ENCODE results near the gene TLCD3B.
A peak's percentile ranks its signal among the peaks of the same experiment; 100 is the strongest.

TLCD3B gene

DNA sequence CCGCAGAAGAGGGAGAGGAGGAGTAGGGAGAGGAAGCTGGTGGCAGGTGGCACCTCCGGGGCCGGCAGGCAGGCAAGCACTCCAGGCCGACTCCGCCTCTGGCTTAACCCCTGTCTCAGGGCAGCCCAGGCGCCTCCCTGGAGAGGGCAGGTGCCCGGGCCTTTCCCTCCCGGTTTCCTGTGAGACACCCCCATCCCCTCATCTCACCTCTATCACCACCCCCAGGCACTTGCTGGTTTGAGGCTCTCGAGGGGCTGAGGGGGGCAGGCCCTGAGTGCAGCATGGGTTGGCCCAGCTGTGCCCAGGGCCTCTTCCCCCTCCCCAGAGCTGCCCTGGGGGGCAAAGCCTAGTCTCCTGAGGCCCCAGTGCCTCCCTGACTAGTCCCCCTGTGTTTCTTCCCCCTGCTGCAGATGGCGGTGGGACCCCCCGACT is 26.2 kb downstream of the TLCD3B start:
- DNase-seq (ENCODE audit: low spot score) = no peak

DNA sequence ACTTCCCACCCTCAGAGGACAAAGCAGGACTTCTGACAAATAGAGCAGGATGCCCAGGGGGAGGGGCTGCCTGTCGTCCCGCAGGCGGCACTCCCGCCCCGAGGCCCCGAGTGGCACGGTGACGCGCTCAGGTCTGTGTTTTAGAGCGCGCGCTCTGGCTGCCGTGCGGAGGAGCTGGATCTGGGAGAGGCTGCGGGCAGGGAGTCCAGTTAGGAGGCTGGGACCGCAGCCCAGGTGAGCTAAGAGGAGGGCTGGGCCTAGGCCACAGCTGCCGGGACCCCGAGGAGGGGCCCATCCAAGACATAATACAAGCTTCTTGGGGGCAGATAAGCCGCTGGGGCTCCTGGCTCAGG is 26.7 kb downstream of the TLCD3B start:
- no peak for DNase-seq (ENCODE audit: low spot score)

- no peak for DNase-seq (ENCODE audit: low spot score)
Observed at GRCh38 chr16:30003670-30004423, 27.2 kb downstream of the TLCD3B start.

DNA sequence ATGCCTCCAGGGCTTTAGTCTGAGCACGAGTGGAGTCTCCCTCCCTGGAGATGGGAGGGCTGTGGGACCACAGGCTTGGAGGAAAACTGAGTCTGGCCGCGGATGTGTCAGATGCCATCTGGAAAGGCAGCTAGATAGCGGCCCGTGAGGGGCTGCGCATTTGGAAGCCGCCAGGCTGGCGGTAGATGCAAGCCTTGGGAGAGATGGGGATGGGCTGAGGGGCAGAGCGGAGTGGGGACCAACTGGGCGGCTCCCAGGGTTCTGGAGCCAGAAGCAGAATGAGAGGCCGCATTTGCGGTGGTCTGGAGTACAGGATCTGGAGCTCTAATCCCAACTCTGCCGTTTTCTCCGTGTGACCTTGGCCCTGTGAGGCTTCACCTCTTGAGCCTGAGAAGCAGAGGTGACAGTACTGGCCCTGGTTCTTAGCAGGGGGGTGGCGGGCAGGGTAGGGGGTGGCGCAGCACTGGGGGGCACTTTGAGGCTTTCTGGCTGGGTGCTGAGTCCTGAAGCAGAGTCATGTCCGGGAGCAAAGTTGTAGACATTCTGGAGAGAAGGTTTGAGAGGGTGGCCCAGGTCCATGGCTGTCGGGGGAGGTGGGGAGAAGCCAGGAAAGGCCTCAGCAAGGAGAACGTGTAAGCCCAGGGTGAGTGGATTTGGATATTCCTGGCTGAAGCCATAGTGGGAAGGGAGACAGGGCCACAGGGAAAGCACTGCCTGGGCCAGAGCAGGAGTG is 28.3 kb downstream of the TLCD3B start:
- no peak for DNase-seq (ENCODE audit: low spot score)

DNA sequence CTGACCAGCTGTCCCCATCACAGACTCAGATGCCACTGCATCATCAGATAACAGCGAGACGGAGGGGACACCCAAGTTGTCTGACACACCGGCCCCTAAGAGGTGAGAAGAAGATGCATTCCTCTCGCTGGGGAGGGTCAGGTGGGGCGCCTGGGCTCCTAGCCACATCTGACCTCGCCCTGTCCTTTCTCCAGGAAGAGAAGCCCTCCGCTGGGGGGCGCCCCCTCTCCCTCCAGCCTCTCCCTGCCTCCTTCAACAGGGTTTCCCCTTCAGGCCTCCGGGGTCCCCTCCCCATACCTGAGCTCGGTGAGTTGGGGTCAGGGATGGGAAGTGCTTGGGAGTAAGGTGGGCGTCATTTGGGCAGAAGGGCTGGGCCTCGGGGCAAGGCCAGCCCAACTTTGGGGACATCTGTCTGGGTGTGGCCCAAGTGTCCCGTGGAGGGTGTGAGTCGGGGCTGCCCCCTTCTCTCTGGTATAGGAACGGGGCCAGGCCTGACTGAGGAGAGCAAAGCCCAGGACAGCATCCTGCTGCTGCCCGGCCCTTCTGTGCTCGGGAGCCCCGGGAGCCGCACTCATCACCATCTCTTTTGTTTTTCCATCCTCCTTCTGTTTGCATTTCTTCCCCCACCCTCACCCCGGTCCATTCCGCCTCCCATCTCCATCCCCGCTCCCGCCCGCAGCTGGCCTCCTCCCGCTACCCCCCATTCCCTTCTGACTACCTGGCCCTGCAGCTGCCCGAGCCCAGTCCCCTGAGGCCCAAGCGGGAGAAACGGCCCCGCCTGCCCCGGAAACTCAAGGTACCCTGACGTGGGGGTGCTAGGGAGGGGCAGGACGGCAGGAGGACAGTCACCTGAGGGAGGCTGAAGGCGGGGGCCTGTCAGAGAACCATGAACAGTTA is 30.1 kb downstream of the TLCD3B start:
- DNase-seq (ENCODE audit: low spot score) = no peak

DNA sequence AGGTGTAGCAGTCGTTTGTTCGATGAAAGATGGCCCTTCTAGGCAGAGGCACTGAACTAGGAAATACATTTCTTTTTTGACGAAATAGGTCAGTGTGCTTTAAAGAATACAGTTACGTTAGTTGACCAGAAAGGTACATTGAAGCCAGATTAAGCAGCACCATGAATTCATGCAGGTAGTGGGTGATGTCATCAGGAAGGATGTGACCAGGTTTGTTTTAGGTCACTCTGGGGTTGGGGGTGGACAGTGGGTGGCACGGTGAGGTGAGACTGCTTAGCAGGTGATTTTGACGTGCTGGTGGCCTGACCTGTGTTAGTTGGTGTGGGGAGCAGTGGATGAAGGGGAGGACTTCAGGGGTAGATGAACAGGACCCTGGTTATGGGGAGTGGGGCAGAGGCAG is 31.5 kb downstream of the TLCD3B start:
- DNase-seq (ENCODE audit: low spot score) = no peak

DNA sequence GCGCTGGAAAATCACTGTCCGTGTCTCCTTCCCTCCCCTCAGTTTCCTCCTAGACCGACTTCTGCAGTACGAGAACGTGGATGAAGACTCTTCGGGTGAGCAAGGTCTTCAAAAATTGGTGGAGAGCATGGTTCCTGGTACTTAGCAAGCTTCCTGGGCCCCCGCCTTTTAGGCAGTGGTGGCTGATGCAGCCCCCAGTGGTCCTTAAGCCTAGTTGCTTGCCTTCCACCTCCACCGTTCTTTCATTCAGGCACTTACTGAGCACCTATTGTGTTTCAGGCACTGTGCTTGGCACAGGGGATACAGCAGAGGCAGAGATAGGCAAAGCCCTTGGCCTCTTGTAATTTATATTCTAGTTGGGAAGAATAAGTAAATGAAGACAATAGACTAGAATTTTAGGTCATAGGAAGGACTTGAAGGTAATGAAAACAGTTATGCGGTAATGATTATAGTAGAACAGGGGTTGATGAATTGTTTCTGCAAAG is 34.3 kb downstream of the TLCD3B start:
- no peak for DNase-seq (ENCODE audit: low spot score)

DNA sequence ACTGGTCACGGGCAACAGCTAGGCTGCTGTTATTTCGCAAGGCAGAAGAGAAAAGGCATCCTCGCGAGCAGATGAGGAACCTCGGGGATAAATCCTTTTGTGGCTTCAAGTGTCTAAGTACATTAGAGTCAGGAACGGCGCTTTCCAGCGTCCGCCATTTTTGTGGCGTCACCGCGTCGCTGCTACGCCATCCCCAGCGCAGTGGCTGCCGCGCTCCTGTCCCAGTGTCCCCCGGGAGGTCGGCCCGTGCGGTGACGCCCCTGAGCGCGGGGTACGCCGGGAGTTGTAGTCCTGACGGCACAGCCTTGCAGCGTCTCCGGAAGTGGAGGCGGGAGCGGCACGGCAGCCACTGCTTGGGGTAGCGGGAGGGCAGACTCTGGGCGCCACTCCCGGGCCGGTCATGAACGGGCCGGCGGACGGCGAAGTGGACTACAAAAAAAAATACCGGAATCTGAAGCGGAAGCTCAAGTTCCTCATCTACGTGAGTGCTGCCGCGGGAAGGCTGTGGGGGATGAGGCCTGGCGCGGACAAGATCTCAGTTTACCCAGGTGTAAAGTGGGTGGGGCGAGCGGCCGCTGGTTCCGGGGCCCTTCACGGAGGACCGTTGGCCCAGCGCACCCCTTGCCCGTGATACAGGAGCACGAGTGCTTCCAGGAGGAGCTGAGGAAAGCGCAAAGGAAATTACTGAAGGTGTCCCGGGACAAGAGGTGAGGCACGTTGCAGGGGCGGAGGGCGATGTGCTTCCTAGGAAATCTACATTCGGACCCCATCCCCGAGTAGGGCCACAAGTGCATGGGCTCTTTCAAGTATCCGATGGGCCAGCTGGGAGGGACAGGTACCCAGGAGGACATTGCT is 34.9 kb downstream of the TLCD3B start, which contains the start of gene INO80E:
Gene INO80E (plus strand): TSS at position 331 of the 855 bp plus-strand sequence. CDS start 70 bp downstream, at position 401.
- peak; percentile 93 for DNase-seq (ENCODE audit: low spot score)

GRCh38 chr16:29995324-29995910 is 35.7 kb downstream of the TLCD3B start, which contains the start of gene HIRIP3:
HIRIP3 (minus strand) TSS chr16:29995617; CDS start chr16:29995605, 12 bp downstream.
- peak; percentile 69 for DNase-seq (ENCODE audit: low spot score)

DNA sequence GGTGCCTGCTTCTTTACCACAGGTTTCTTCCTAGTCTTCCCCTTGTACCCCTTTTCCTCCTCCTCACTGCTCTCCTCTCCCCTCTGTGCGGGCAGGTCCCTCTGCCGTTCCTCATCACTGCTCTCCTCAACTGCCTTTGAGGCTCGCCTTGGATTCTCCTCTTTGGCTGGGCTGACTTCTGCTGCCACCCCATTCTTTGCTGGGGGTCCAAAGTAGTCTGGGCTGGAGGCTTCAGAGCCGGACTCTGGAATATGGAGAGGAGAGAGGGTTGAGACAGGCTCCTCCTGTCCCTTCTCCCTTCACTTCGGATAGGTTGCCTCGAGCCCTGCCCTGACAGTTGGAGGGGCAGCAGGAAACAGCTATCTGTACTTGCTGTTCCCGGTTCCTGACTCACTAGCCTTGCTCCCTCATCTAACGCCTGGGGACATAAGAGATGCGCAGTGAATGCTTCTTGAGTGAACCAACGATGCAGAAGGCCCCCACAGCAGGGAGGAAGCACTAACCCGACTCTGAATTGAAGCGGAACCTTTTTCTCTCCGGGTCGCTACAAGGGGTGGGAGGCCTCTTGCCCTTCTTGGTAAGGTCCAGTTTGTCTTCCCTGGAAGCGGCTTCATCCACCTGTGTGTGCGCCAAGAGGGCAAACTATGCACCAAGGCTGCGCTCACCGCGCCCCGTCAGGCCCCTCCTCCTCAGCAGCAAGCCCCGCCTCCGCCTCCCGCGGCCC is 36.3 kb downstream of the TLCD3B start:
- DNase-seq (ENCODE audit: low spot score) = peak; percentile 42

DNA sequence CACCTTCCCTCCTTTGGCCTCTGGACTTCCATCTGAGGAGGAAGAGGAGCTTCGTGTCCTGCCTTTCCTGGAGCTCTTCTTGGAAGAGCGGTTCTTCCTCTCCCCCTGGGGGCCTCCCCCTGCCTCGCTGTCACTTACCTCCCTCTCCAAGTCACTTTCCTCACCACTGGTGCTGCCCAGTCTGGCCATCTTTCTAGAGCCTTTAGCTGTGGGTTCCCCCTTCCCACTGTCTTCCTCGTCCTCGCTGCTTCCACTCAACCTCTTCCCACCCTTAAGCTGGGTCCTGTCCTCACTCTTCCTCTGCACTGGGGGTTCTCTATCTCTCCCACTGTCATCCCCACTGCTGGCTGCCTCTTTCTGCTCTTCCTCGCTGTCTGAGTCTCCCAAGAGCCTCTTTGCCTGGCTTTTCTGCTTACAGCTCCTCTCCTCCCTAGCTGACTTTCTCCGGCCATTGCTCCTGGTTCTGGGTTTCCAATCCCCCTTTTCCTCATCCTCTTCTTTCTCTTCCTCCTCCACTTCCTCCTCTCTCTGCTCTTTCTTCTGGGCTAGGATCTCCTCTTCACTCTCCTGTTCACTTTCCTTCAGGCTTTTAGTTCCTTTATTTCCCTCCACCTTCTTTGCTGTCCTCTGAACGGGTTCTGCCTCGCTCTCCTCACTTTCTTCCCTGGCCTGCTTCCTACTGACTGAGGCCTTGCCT is 37.0 kb downstream of the TLCD3B start:
- DNase-seq (ENCODE audit: low spot score) = no peak

- DNase-seq (ENCODE audit: low spot score) = no peak
Observed at GRCh38 chr16:29993191-29993902, 37.7 kb downstream of the TLCD3B start.

DNA sequence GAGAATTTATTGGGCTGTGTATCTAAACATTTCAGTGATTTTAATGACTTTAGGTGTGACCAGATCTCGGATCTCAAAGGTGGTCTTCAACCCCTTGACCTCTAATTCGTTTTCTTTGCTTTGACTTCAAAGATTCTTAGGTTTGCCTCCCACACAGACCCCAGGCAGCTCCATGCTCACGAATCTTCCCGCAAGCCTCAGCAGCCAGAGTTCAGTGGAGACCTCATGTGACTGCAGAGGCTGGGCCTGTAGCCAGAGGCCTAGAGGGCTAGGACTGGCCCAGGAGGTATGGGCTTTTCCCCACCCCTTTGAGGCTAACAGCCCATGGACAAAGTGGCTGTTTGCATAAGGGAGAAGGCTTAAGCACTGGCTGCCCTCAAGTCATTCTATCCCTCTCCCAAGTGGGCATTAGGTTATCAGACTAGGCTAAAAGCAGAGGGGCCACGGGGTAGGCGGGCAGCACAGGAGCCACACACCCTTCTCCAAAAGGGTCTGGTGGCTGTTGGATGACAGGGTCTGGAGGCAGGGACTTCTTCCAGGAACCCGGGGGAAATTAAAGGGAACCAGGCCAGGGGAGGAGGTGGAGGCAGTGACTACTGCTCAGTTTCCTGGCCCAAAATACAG is 38.6 kb downstream of the TLCD3B start:
- no peak for DNase-seq (ENCODE audit: low spot score)

DNA sequence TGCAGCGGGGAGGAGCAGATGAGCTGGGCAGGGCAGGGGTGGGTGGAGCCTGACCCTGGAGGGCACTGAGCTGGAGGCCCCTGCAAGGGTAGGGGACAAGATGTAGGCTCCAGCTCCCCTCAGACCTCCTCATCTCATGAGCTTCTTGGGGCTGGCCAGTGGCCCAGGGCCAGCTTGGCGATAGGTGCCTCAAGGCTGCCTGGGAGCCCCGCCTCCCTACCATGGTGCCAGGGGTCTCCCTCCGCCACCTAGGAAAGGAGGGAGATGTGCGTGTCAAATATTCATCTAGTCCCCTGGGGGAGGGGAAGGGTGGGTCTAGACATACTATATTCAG is 39.5 kb downstream of the TLCD3B start:
- DNase-seq (ENCODE audit: low spot score) = no peak

DNA sequence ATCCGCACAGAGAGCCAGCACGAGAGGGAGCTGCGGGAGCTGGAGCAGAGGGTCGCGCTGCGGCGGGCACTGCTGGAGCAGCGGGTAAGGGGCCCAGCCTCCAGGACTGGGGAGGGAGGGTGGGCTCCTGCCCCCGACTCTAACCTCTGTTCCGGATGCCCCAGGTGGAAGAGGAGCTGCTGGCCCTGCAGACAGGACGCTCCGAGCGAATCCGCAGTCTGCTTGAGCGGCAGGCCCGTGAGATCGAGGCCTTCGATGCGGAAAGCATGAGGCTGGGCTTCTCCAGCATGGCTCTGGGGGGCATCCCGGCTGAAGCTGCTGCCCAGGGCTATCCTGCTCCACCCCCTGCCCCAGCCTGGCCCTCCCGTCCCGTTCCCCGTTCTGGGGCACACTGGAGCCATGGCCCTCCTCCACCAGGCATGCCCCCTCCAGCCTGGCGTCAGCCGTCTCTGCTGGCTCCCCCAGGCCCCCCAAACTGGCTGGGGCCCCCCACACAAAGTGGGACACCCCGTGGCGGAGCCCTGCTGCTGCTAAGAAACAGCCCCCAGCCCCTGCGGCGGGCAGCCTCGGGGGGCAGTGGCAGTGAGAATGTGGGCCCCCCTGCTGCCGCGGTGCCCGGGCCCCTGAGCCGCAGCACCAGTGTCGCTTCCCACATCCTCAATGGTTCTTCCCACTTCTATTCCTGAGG is 40.0 kb downstream of the TLCD3B start:
- no peak for DNase-seq (ENCODE audit: low spot score)

DNA sequence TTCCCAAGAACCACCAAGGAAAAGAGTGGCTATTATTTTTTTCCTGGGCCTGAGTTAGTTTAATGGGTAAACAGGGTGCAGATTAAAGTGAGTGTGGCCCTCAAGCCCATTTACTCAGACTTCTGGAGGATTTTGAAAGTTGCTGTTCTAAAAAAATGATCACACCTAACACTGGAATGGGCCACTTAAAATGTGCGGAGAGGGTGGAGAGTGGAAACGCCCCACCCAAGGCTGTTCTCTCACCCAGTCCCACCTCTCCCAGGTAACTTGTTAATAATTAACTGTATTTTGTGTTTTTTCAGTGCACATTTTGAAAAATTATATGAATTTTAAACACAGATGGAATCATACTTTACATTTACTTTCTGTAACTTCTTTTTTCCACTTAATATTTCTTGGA is 41.0 kb downstream of the TLCD3B start:
- no peak for DNase-seq (ENCODE audit: low spot score)

DNA sequence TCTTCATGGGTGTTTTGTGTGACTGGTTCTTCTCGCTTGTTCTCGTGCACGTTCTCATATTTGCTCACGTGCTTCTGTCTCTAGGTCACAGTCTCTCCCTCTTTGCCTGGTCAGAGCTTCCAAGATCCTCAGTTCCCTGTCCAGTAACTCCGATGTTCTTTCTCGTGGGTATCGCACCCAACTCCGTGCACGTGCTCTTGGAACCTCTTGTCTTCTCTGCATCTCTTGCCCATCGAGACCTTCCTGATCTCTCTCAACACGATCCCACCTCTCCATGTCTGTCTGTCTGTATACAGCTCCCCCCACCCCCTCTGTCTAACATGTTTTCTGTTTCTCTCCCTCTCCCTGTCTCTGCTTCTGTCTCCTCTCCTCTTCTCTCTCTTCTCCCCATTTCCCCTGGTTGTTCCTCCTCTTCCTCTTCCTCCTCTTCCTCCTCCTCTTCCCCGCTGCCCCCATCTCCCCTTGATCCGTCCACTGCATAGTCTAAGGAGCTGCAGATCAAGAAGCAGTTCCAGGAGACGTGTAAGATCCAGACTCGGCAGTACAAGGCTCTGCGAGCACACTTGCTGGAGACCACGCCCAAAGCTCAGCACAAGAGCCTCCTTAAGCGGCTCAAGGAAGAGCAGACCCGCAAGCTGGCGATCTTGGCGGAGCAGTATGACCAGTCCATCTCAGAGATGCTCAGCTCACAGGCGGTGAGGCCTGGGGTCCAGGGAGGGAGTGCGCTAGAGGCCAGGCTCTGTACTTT is 41.8 kb downstream of the TLCD3B start:
- DNase-seq (ENCODE audit: low spot score) = no peak

Data from kidney capillary endothelial cell (primary cell).